Esophagus squamous epithelium (tissue), 4 donors: Measurements from ENCODE around the gene CNNM2.

ENCODE experiments used
- CTCF ChIP-seq, 6 experiments: fragments of 450-650 bp in 4 of 6; fragments of 200-600 bp in 2 of 6; sonication (generic) in 2 of 6; IDR thresholded peaks; one replicate each; pipeline ENCODE4 v1.5.1; 2016 to 2019; ENCODE audit warnings: antibody characterized with exemption in 6 of 6, mild to moderate bottlenecking in 4 of 6, moderate library complexity in 4 of 6
- POLR2A ChIP-seq, 4 donors: fragments of 450-650 bp; IDR thresholded peaks; one replicate each; pipeline ENCODE4 v1.6.1; 2017; ENCODE audit warnings: antibody characterized with exemption in 4 of 4, mild to moderate bottlenecking in 4 of 4, moderate library complexity in 3 of 4

GRCh38 chr10:102985811-102986210 lies 67.7 kb downstream of the CNNM2 start:
- no peak for TF ChIP-seq CTCF (IDR thresholded peaks at IDR 0.05)
- TF ChIP-seq POLR2A (IDR thresholded peaks at IDR 0.05) = no peak
